Activated T-cell treated with anti-CD3 and anti-CD28 coated beads for 24 hours (primary cell): Measurements from ENCODE around the gene OSTF1.

Source experiments
- DNase-seq: peaks from one replicate; pipeline ENCODE4 v3.0.0-alpha.2; 2020; ENCODE audit warnings: low read depth

The OSTF1 gene

DNA sequence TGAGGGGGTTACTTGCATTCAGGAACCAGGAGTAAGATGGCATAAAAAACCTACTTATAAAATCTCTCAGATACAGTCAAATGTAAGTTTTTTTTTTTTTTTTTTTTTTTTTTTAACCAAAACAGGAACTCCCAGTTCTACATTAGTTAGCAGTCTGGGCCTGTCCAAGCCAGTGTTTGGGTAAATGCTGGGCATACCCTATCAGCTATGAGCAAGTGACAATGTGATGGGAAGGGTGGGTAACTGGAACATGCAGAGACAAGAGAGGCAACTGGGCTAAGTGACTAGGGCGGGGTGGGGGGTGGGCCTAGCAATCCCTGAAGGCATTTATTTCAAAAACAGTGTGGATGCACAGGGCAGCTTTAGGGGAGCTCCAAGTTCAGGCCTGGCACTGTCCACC, 2.7 kb upstream of the OSTF1 start:
- DNase-seq = no peak

GRCh38 chr9:75086541-75087288, 1.6 kb upstream of the OSTF1 start:
- no peak for DNase-seq

GRCh38 chr9:75087289-75087823, 958 bp upstream of the OSTF1 start:
- peak; percentile 30 for DNase-seq

- DNase-seq = no peak
Measured at GRCh38 chr9:75088646-75089372, 495 bp downstream of the OSTF1 start.

- no peak for DNase-seq
Measured at GRCh38 chr9:75089373-75089766, 1.1 kb downstream of the OSTF1 start.

GRCh38 chr9:75090579-75090978, 2.3 kb downstream of the OSTF1 start:
- DNase-seq = no peak

- DNase-seq = no peak
Measured at GRCh38 chr9:75092766-75093165, 4.5 kb downstream of the OSTF1 start.

DNA sequence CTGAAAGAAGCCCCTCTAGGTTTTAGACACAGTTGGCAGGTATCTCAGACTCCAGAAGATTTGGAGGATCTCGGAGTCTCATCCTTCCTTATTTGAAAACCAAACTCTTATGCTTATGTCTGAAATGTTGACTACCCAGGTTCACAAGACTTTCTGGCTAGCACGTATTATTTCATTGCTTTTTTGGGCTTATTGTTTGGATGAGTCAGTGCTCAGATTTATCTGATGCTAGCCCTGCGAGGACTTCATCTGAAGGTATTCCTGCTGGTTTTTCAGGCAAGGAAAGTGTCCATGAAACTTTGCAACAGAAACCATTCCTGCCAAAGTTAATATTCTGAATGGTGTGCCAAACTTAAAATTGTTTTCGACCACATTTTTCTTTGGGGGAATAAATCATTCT, 8.5 kb downstream of the OSTF1 start:
- no peak for DNase-seq

GRCh38 chr9:75101004-75101588, 12.8 kb downstream of the OSTF1 start:
- DNase-seq = no peak

DNA sequence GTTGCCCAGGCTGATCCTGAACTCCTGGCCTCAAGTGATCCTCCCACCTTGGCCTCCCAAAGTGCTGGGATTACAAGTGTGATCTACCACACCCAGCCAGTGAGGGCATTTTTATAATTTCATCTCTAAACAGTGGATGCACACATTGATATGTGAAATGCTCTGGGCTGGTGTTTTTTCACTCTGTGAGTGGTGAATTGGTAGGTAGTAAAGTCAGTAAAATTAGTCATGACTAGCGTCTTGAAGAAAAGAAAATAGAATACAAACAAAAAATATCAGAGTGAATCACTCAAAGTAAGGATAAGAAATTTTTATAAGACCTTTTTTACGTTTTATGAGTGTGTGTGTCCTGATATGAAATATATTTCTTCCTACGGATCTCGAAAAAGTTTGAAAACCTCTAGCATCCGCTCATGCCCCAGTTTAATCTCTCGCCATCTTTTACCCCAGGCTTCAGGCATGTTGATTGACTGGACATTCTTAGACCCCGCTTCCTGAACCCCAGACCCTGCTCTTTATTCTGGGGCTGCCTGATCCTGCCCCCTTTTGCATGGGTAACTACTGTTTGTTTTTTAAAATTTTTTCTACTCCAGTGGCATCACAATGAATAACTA, 14.0 kb downstream of the OSTF1 start:
- no peak for DNase-seq

DNA sequence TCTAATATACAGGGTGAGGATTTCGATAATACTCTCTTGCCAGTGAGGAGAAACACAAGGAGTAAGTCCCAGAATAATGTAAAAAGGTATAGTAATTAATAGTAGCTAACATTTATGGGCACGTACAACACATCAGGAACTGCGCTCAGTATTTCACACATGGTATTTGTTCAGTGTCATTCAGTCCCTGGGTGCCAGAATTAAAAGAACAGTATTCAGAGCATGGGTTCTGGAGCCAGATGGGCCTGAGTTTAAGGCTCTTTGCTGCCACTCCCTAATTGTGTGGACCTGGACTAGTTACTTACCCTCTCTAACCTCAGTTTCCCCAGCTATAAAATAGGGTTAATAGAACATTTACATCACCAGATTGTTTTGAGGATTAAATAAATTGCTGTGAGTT, 16.3 kb downstream of the OSTF1 start:
- DNase-seq = no peak

GRCh38 chr9:75105019-75105540, 16.8 kb downstream of the OSTF1 start:
- DNase-seq = no peak

DNA sequence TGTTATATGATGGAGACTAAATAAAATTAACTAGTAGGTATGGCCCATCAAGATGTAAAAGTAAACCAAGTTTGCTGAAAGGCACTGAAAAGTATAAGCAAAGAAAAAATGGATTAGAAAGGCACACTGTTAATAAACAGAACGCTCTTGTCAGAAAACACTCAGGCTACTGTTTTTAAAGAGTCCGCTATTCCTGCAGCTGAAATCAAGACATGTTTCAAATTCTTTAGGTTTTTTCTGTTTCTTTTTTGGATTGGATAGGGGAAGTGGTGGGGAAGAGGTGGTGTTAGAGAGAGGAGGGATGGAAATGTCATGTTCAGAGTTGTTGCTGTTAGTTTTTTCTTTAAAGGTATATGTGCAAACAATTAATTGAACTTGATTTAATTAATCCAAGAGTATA, 17.5 kb downstream of the OSTF1 start:
- no peak for DNase-seq

- no peak for DNase-seq
Measured at GRCh38 chr9:75106857-75107256, 18.5 kb downstream of the OSTF1 start.

DNA sequence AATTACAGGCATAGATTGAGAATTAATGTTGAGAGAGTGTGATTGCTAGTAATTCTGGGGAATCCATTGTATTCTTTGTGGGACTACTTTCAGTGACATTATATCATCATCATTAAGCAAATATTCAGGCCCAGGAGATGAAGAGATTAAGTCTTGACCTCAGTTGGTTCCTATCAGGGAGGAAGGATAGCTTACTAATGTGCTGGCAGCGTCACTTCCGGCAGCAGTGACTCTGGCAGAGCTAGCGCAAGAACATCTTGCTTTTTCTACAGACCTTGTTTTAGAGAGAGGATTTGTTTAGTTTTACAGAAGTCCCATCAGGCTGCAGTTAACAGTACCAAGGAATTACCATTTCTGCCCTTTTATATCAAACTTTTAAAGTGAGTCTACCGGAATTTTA, 20.3 kb downstream of the OSTF1 start:
- DNase-seq = no peak

- no peak for DNase-seq
Measured at GRCh38 chr9:75109210-75109839, 21.0 kb downstream of the OSTF1 start.

- DNase-seq = no peak
Measured at GRCh38 chr9:75111019-75111622, 22.8 kb downstream of the OSTF1 start.

DNA sequence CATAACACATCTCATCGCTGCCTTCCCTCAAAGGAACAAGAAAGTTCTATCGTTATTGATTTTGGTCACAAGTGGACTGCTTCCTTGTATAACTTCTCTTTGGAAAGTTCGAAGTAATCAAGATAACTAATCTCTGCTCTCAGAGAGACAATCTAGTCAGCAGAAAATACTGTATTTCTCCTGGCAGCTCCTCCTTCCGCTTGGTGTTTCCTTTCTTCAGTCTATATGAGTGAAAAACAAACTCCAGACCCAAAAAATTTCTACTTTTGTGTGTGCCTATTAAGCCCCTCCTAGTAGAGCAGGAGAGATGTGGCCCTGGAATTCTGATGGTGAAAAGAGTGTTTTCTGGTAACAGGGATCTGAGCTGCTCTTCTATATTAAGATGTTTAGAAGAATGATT, 24.5 kb downstream of the OSTF1 start:
- no peak for DNase-seq

DNA sequence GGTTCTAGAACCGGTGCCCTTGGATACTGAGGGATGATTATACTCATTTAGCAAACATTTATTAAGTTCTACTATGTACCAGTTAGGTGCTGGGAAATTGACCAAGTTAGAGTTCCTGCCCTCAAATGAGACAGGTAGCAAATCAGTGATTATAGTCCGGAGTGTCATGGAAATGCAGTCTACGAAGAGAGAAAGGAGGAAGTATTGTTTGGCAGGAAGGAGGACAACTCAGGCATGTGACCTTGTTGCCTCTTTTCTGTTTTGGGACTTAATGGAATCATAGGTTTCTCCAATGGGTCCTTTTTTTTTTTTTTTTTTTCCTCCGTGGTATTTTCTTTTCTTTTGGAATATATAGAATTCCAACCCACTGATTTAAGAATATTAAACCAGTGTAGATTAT, 28.0 kb downstream of the OSTF1 start:
- no peak for DNase-seq

GRCh38 chr9:75117564-75117963, 29.2 kb downstream of the OSTF1 start:
- DNase-seq = no peak

GRCh38 chr9:75120686-75121085, 32.4 kb downstream of the OSTF1 start:
- DNase-seq = no peak
